Left lung (tissue), 10 donors: ENCODE measurements around the gene PLEKHA5. TPM values are rescaled to one million over a fixed set of nuclear protein-coding genes. Genes with fewer than 3 reads are reported as not detected.
"Not testable (repeated sequence)": the region's sequence is repeated elsewhere in the genome, so short reads cannot be mapped to it uniquely, and the experiment has no call there.

ENCODE experiments used
- ATAC-seq: fragments of 200-7000 bp; cut with Tn5 transposase; one replicate; pipeline ENCODE4 v1.9.1; 2020; ENCODE audit warnings: moderate library complexity
- DNase-seq, 4 donors: peaks; one replicate each; pipeline ENCODE4 v3.0.0-alpha.2; 2013 to 2020
- H3K27ac ChIP-seq, 2 donors: fragments of 200-600 bp; sonication (generic) in 1 of 2; one replicate each; pipeline versions ENCODE4 v1.5.0 to v1.8.0; 2020 to 2021
- H3K27me3 ChIP-seq, 2 donors: fragments of 200-600 bp; sonication (generic) in 1 of 2; one replicate each; pipeline versions ENCODE4 v1.5.0 to v1.8.0; 2020 to 2021
- H3K36me3 ChIP-seq, 2 donors: fragments of 200-600 bp; sonication (generic) in 1 of 2; one replicate each; pipeline versions ENCODE4 v1.5.0 to v1.8.0; 2020 to 2021
- H3K4me1 ChIP-seq, 2 donors: fragments of 200-600 bp; one replicate each; pipeline ENCODE4 v1.8.0; 2021
- H3K4me3 ChIP-seq, 2 donors: fragments of 200-600 bp; sonication (generic) in 1 of 2; one replicate each; pipeline versions ENCODE4 v1.5.0 to v1.8.0; 2020 to 2021; ENCODE audit warnings: mild to moderate bottlenecking in 1 of 2
- H3K9me3 ChIP-seq, 2 donors: fragments of 200-600 bp; sonication (generic) in 1 of 2; one replicate each; pipeline versions ENCODE4 v1.5.0 to v1.8.0; 2020 to 2021
- CTCF ChIP-seq, 2 donors: fragments of 200-600 bp; sonication (generic) in 1 of 2; IDR thresholded peaks; one replicate each; pipeline versions ENCODE4 v1.5.0 to v1.8.0; 2021; ENCODE audit warnings: antibody characterized with exemption in 2 of 2
- intact Hi-C, 2 donors: fragments of 100-400 bp; cut with DNase I; formaldehyde crosslinking; loops; one replicate each; pipeline versions ENCODE4 v1.11.2 to v1.14.2; 2022
- polyA plus RNA-seq, 6 donors: library from polyadenylated mRNA; unstranded; fragments of 120-200 nt; gene quantifications; one replicate each; pipeline ENCODE4 v1.2.1, GENCODE V29; 2013; ENCODE audit not compliant: insufficient read length in 6 of 6
- total RNA-seq, 2 donors: library from RNA; stranded (reverse); fragmentation: NEBNext Ultra II Directional; extraction: Animal tissue kit (Norgen Biotek cat#: 25700); gene quantifications; one replicate each; pipeline ENCODE4 v1.2.1, GENCODE V29; 2021
- donor health status: DM: no; HTN: yes; CAD: no.
- donor health status: DM: no; HTN: no; CAD: no.

The PLEKHA5 gene
- total and polyA plus RNA-seq, 8 donors, result 20.4 to 43.6 (median 38.0) TPM

GRCh38 chr12:19387161-19387560 lies 257.6 kb downstream of the PLEKHA5 start:
- no peak for TF ChIP-seq CTCF (IDR thresholded peaks at IDR 0.05)
- peak in 2 of 4 donors; percentile 75 to 85 for DNase-seq
- no peaks in the 10 kb centered on the region for H3K9me3 ChIP-seq
- intact Hi-C loops, result no loop called here
- no peaks in the 10 kb centered on the region for H3K36me3 ChIP-seq
- H3K4me3 ChIP-seq, result no peak overlapping the region
- H3K4me1 ChIP-seq, result no peaks in the 10 kb centered on the region
- no peak overlapping the region for H3K27ac ChIP-seq
- ATAC-seq, result no peak
- no peaks in the 10 kb centered on the region for H3K27me3 ChIP-seq

GRCh38 chr12:19388131-19388549 lies 258.6 kb downstream of the PLEKHA5 start:
- DNase-seq, result peak in 1 of 4 donors; percentile 42
- H3K27me3 ChIP-seq, result no peaks in the 10 kb centered on the region
- no peak overlapping the region for H3K27ac ChIP-seq
- ATAC-seq, result no peak
- no peaks in the 10 kb centered on the region for H3K4me1 ChIP-seq
- no peak overlapping the region for H3K4me3 ChIP-seq
- H3K36me3 ChIP-seq, result no peaks in the 10 kb centered on the region
- TF ChIP-seq CTCF (IDR thresholded peaks at IDR 0.05), result no peak
- no peaks in the 10 kb centered on the region for H3K9me3 ChIP-seq
- intact Hi-C loops, result no loop called here

- Histone ChIP-seq H3K4me3 (no peak overlapping the region), H3K27ac (no peak overlapping the region), H3K4me1 (no peaks in the 10 kb centered on the region), H3K36me3 (no peaks in the 10 kb centered on the region), H3K27me3 (no peaks in the 10 kb centered on the region), H3K9me3 (no peaks in the 10 kb centered on the region)
- TF ChIP-seq CTCF (IDR thresholded peaks at IDR 0.05), result no peak
- ATAC-seq (no peak), DNase-seq (no peak)
- intact Hi-C loops, result no loop called here
These were observed 260.6 kb downstream of the PLEKHA5 start for GRCh38 chr12:19390051-19390598.

- H3K4me1 ChIP-seq, DNase-seq, H3K9me3 ChIP-seq, H3K4me3 ChIP-seq, intact Hi-C loops, H3K27ac ChIP-seq, H3K27me3 ChIP-seq, ATAC-seq, H3K36me3 ChIP-seq: not testable (repeated sequence)
These were observed 263.1 kb downstream of the PLEKHA5 start for GRCh38 chr12:19392644-19393043.

GRCh38 chr12:19394385-19394784 lies 264.9 kb downstream of the PLEKHA5 start:
- no peaks in the 10 kb centered on the region for H3K9me3 ChIP-seq
- TF ChIP-seq CTCF (IDR thresholded peaks at IDR 0.05), result no peak
- no peaks in the 10 kb centered on the region for H3K36me3 ChIP-seq
- H3K27ac ChIP-seq, result no peak overlapping the region
- no peaks in the 10 kb centered on the region for H3K4me1 ChIP-seq
- intact Hi-C loops, result no loop called here
- DNase-seq (no peak), ATAC-seq (no peak)
- no peaks in the 10 kb centered on the region for H3K27me3 ChIP-seq
- H3K4me3 ChIP-seq, result no peak overlapping the region

- H3K4me1 ChIP-seq, result no peaks in the 10 kb centered on the region
- no peaks in the 10 kb centered on the region for H3K27me3 ChIP-seq
- no peaks in the 10 kb centered on the region for H3K9me3 ChIP-seq
- DNase-seq (no peak), ATAC-seq (no peak)
- no peak overlapping the region for H3K27ac ChIP-seq
- no peak overlapping the region for H3K4me3 ChIP-seq
- no peaks in the 10 kb centered on the region for H3K36me3 ChIP-seq
- intact Hi-C loops, result no loop called here
- TF ChIP-seq CTCF (IDR thresholded peaks at IDR 0.05), result no peak
These were observed 268.0 kb downstream of the PLEKHA5 start for GRCh38 chr12:19397534-19397933.
